MM.1S (cell line): ENCODE data around the gene MTHFD2.

Source experiments
- DNase-seq: peaks from one replicate; pipeline ENCODE4 v3.0.0-alpha.2; 2015
- H2AFZ ChIP-seq: fragments of 300-600 bp; sonication (generic); 2 replicates; pipeline ENCODE4 v1.6.0; 2016; ENCODE audit warnings: antibody characterized with exemption, low read length
- H3F3A ChIP-seq: fragments of 300-600 bp; sonication (generic); 2 replicates; pipeline ENCODE4 v1.6.1; 2016; ENCODE audit warnings: mild to moderate bottlenecking, antibody characterized with exemption, low read length, moderate library complexity, mixed read lengths; ENCODE audit not compliant: insufficient read depth
- H3K27ac ChIP-seq: fragments of 300-600 bp; sonication (generic); 2 replicates; pipeline ENCODE4 v1.5.1; 2016; ENCODE audit warnings: mild to moderate bottlenecking, low read length
- H3K27me3 ChIP-seq: fragments of 300-600 bp; sonication (generic); replicated peaks from 2 replicates; pipeline ENCODE4 v1.6.0; 2016; ENCODE audit warnings: low read length; ENCODE audit not compliant: insufficient read depth
- H3K36me3 ChIP-seq: fragments of 300-600 bp; sonication (generic); replicated peaks from 2 replicates; pipeline ENCODE4 v1.6.1; 2016; ENCODE audit warnings: mild to moderate bottlenecking, low read length, mixed read lengths; ENCODE audit not compliant: insufficient read depth
- H3K4me1 ChIP-seq: fragments of 300-600 bp; sonication (generic); 2 replicates; pipeline ENCODE4 v1.6.1; 2016; ENCODE audit warnings: low read length, mixed read lengths
- H3K4me2 ChIP-seq: fragments of 300-600 bp; sonication (generic); 2 replicates; pipeline ENCODE4 v1.6.0; 2016; ENCODE audit warnings: low read depth, low read length
- H3K4me3 ChIP-seq: fragments of 300-600 bp; sonication (generic); 2 replicates; pipeline ENCODE4 v1.5.1; 2016; ENCODE audit warnings: low read length, mixed read lengths
- H3K79me2 ChIP-seq: fragments of 300-600 bp; sonication (generic); 2 replicates; pipeline ENCODE4 v1.6.1; 2016; ENCODE audit warnings: mixed run types, low read length, mixed read lengths
- H3K9ac ChIP-seq: fragments of 300-600 bp; sonication (generic); 2 replicates; pipeline ENCODE4 v1.6.1; 2016; ENCODE audit warnings: low read length, mixed read lengths
- H3K9me2 ChIP-seq: fragments of 300-600 bp; sonication (generic); replicated peaks from 2 replicates; pipeline ENCODE4 v1.6.1; 2016; ENCODE audit warnings: mild to moderate bottlenecking, low read length, mixed read lengths; ENCODE audit not compliant: insufficient read depth
- H3K9me3 ChIP-seq: fragments of 300-600 bp; sonication (generic); replicated peaks from 2 replicates; pipeline ENCODE4 v1.6.1; 2016; ENCODE audit warnings: mild to moderate bottlenecking, low read length, mixed read lengths; ENCODE audit not compliant: insufficient read depth
- H4K20me1 ChIP-seq: fragments of 300-600 bp; sonication (generic); 2 replicates; pipeline ENCODE4 v1.6.1; 2016; ENCODE audit warnings: mild to moderate bottlenecking, low read length, moderate library complexity, mixed read lengths; ENCODE audit not compliant: insufficient read depth
- EZH2 ChIP-seq: fragments of 300-600 bp; sonication (generic); optimal IDR thresholded peaks from 2 replicates; pipeline ENCODE3; 2017; ENCODE audit warnings: low read depth, mild to moderate bottlenecking, antibody characterized with exemption, low read length, mixed read lengths
- EZH2phosphoT487 ChIP-seq: fragments of 300-600 bp; sonication (generic); IDR thresholded peaks from 2 replicates; pipeline ENCODE4 v1.6.1; 2018; ENCODE audit warnings: antibody characterized with exemption, low read length
- TF ChIP-seq, protein P1 (sequence below): fragments of 300-600 bp; sonication (generic); IDR thresholded peaks from 2 replicates; pipeline ENCODE4 v1.5.1; 2016; ENCODE audit warnings: antibody characterized with exemption, low read length, mixed read lengths

Gene MTHFD2

DNA sequence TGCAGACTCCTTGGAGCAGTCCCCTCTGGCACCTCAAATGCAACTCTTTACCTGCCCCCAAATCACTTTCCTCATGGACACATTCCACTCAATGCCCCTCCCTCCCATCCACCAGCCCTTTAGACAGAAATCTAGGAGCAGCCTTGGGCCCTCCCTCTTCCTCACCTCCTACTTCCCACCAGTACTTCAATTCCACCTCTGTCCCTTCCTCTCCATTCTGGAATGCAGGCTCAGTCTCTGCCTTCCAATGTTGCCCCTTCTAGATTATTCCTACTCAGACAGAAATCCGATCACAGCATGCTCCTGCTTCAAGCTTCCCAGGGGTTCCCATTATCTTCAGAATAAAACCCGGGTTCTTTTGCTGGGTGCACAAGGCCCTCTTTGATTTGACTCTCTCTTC is 62.1 kb downstream of the MTHFD2 start:
- no peak overlapping the region for H3K4me3 ChIP-seq
- no peak for DNase-seq
- H3K9me2 ChIP-seq = no peaks in the 10 kb centered on the region
- H3K36me3 ChIP-seq = no peaks in the 10 kb centered on the region
- H4K20me1 ChIP-seq = no peaks in the 10 kb centered on the region
- H3K4me2 ChIP-seq = no peak overlapping the region
- TF ChIP-seq, protein P1, sequence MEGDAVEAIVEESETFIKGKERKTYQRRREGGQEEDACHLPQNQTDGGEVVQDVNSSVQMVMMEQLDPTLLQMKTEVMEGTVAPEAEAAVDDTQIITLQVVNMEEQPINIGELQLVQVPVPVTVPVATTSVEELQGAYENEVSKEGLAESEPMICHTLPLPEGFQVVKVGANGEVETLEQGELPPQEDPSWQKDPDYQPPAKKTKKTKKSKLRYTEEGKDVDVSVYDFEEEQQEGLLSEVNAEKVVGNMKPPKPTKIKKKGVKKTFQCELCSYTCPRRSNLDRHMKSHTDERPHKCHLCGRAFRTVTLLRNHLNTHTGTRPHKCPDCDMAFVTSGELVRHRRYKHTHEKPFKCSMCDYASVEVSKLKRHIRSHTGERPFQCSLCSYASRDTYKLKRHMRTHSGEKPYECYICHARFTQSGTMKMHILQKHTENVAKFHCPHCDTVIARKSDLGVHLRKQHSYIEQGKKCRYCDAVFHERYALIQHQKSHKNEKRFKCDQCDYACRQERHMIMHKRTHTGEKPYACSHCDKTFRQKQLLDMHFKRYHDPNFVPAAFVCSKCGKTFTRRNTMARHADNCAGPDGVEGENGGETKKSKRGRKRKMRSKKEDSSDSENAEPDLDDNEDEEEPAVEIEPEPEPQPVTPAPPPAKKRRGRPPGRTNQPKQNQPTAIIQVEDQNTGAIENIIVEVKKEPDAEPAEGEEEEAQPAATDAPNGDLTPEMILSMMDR = no peak
- TF ChIP-seq EZH2 (no peak), EZH2phosphoT487 (no peak)
- no peak overlapping the region for H3K9ac ChIP-seq
- no peaks in the 10 kb centered on the region for H3K9me3 ChIP-seq
- H2AFZ ChIP-seq = no peak overlapping the region
- H3K79me2 ChIP-seq = no peaks in the 10 kb centered on the region
- no peaks in the 10 kb centered on the region for H3K4me1 ChIP-seq
- no peaks in the 10 kb centered on the region for H3F3A ChIP-seq
- no peak overlapping the region for H3K27ac ChIP-seq
- H3K27me3 ChIP-seq = no peaks in the 10 kb centered on the region

DNA sequence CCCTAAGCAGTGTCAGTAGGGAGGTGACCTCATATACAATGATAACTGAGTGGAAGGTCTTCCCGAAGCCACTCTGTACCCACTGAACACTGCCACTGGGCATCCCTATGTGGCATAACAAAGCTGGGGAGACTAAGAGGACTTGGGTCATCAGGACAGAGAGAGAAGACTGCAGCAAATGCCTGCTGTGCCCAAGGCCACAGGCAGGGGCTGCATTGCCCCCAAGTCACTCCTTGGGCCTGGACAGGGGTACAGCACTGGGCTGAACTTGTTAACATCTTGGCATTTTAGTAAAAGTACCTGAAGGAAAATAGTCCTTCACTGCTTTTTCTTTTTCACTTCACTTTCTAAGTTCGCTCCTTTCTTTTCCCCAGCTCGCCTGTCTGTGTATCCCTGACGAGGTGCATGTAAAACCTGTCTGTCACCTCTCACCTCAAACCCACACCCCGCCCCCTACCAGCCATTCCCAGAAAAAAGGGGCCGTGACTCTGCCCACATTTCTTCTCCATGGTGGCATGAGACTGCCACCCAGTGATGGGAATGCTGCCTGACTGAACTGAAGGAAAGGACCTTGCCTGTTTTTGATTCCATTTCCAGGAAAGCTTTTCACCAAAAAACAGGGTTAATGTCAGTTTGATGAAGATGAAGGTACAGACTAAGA is 62.9 kb downstream of the MTHFD2 start:
- no peak overlapping the region for H3K4me2 ChIP-seq
- H3K27ac ChIP-seq = no peak overlapping the region
- H3K27me3 ChIP-seq = no peaks in the 10 kb centered on the region
- TF ChIP-seq, protein P1 = no peak
- TF ChIP-seq EZH2 (no peak), EZH2phosphoT487 (no peak)
- no peak overlapping the region for H2AFZ ChIP-seq
- H3K9me2 ChIP-seq = no peaks in the 10 kb centered on the region
- no peaks in the 10 kb centered on the region for H3K36me3 ChIP-seq
- H3K9me3 ChIP-seq = no peaks in the 10 kb centered on the region
- no peak for DNase-seq
- no peaks in the 10 kb centered on the region for H3K79me2 ChIP-seq
- no peaks in the 10 kb centered on the region for H3F3A ChIP-seq
- H3K9ac ChIP-seq = no peak overlapping the region
- no peak overlapping the region for H3K4me3 ChIP-seq
- no peaks in the 10 kb centered on the region for H4K20me1 ChIP-seq
- H3K4me1 ChIP-seq = no peaks in the 10 kb centered on the region

DNA sequence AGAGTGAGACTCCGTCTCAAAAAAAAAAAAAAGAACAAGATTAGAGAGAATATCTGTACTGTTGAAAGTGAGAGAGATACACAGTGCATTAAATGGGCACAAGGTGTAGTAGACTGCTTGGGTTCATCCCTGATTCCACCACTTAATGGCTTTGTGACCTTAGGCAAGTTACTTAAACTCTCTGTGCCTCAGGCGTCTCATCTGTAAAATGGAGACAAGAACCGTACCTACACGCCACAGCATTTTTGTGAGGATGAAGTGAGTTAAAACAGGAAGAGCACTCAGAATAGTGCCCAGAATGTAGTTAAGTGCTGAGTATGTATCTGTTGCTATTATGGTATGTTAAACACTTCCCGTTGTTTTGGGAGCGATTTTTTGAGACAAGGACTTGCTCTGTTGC is 64.3 kb downstream of the MTHFD2 start:
- H3K9me3 ChIP-seq = no peaks in the 10 kb centered on the region
- DNase-seq = no peak
- H3K27me3 ChIP-seq = no peaks in the 10 kb centered on the region
- H3K4me1 ChIP-seq = no peaks in the 10 kb centered on the region
- no peaks in the 10 kb centered on the region for H3F3A ChIP-seq
- H4K20me1 ChIP-seq = no peaks in the 10 kb centered on the region
- H3K9ac ChIP-seq = no peak overlapping the region
- H3K27ac ChIP-seq = no peak overlapping the region
- no peaks in the 10 kb centered on the region for H3K9me2 ChIP-seq
- H3K4me3 ChIP-seq = no peak overlapping the region
- H3K36me3 ChIP-seq = no peaks in the 10 kb centered on the region
- TF ChIP-seq, protein P1 = no peak
- TF ChIP-seq EZH2phosphoT487 (no peak), EZH2 (no peak)
- H2AFZ ChIP-seq = no peak overlapping the region
- no peak overlapping the region for H3K4me2 ChIP-seq
- no peaks in the 10 kb centered on the region for H3K79me2 ChIP-seq
